Fibroblast of the conjunctiva (primary cell): Measurements from ENCODE around the gene SPDYE4.

Source experiments
- DNase-seq: peaks from one replicate; pipeline ENCODE4 v3.0.0-alpha.2; 2010; ENCODE audit warnings: low read depth

SPDYE4 gene

GRCh38 chr17:8711291-8711690 lies 47.1 kb downstream of the SPDYE4 start:
- DNase-seq, result no peak

- no peak for DNase-seq
Measured at GRCh38 chr17:8710813-8711212, 47.5 kb downstream of the SPDYE4 start.

DNA sequence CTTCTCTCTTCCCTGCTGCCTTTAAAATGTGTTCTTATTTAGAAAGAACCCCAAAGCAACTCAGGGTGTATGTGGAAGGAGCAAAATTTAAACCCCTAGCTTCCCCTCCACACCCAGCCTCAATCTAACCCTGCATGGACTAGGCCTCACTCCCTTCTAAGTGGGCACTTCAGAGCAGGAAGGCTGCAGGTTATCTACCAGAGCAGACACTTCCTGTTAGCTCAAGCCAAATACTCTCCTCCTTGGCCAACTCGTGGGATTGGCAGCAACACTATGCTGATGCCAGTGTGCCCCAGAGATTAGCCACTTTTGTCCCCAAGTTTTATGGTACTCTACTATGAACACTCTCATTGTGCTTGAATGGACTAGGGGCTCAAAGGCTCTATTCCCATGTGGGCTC lies 49.3 kb downstream of the SPDYE4 start:
- DNase-seq, result no peak

- no peak for DNase-seq
Measured at GRCh38 chr17:8708025-8708461, 50.3 kb downstream of the SPDYE4 start.

DNA sequence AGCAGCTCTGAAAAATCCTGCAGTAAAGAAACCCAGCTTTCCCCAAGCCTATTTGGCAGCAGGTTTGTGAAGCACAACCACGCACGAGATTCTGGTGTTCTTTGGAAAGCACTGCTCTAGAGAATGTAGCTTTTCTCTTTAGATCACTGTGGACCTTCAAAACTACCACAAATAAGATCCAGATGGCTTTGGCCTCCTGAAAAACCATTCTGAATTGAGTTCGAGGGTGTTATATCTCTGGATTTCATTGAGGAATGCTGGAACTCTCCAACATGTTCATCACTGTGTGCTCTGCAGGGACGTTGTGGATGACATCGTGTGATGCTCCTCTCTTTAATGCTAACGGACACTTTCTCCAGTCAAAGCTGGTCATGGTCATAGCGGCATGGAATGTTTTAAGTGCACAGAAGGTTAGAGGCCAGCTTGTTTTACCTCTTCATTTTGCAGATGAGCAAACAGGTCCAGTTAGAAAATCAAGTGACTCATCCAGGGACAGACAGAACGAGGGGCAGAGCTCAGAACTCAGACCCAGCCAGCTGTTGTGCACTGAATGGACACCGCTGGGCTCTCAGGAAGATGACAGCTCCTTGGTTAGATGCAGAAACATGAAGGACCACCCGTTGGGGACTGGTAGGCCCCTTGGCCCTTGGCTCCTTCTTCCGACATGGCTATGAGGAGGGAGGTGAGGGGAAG lies 50.9 kb downstream of the SPDYE4 start:
- no peak for DNase-seq

DNA sequence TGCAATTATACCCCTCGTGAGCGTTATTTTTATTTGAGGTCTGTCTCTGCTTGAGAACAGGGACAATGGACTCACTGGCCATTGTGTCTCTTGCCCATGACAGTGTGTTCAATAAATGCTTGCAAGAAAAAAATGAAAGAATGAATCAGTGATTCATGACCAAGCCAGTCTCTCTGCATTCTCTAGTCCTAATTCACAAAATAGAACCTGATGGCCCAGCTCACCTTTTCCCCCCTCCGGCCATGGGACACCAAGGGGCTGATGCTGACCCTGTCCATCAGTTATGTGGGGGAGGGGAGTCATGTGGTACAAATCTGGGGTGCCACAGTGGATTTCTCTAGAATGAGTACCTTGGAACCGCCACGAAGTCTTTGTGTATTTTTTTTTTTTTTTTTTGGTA lies 51.9 kb downstream of the SPDYE4 start:
- DNase-seq, result no peak

DNA sequence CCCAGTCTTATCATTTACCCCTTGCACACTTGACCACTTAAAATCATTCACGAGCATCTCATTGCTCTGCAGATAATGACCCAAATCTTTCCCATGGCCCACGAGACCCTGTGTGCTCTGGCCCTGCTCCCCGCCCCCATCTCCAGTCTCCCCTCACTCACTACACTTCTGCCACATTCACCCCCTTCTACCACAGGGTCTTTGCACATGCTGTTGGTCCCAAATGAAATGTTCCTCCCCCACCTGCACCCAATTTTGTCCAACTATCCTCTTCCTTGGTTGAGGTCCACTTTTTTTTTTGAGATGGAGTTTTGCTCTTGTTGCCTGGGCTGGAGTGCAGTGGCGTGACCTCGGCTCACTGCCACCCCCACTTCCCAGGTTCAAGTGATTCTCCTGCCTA lies 52.9 kb downstream of the SPDYE4 start:
- no peak for DNase-seq

GRCh38 chr17:8703001-8703400 lies 55.3 kb downstream of the SPDYE4 start:
- DNase-seq, result no peak

- no peak for DNase-seq
Measured at GRCh38 chr17:8701754-8702153, 56.6 kb downstream of the SPDYE4 start.

DNA sequence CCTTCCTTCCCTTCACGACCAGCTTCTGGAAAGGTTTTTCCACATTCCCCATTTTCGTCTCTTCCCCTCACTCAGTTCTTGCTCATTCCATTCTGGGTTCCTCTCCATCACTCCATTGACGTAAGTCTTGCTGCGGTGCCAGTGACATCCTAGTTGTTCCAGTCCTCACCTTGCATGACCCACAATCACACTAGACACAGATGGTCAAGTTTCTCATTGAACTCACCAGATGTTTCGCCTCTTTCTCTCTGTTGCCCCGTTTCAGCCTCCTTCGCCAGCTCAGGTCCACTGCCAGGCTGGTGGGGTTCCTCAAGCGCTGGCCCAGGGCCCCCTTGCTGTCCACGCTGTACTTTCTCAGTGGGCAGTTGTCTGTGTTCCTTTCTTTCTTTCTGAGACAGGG lies 57.1 kb downstream of the SPDYE4 start:
- DNase-seq, result no peak
